Activated CD4-positive, CD25-positive, alpha-beta regulatory T cell treated with anti-CD3 and anti-CD28 coated beads, Interleukin-2, amount 50 U/mL, for 16 hours (primary cell): Measurements from ENCODE around the gene LHX6.

Experiments used
- DNase-seq: peaks from one replicate; pipeline ENCODE4 v3.0.0-alpha.2; 2020; ENCODE audit warnings: low read depth, low spot score

LHX6 gene

DNA sequence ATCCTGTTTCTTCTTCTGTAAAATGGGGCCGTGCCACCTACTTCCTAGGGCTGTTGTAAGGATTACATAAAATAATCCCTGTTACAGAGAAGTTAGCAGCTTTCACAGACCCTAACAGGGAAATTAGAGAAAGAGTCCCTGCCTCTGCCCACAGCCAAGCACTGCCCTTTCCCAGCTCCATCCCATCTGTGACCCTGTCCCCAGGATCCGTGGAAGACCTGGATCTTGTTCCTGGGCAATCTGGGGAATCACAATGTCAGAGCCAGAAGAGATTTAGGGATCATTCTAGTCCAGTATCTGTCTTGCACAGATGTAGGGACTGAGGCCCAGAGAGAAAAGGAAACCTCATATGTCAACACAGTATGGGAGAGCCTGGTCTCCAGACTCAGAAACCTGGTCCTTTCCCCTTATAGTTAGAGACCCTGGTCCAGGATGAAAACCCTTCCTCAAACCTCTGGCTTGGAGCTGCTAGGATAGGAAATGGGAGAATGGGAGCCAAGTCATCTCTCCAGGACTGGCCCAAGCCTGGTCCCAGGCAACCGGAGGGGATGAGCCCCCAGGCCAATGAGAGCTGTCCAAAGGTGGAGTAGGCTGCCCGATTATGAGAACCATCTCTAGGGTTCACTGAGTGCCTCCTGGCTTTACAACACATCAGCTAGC is 12.5 kb downstream of the LHX6 start:
- DNase-seq: no peak

- no peak for DNase-seq
Measured at GRCh38 chr9:122215663-122216062, 13.1 kb downstream of the LHX6 start.

- DNase-seq: no peak
Measured at GRCh38 chr9:122214507-122214906, 14.2 kb downstream of the LHX6 start.

GRCh38 chr9:122213589-122214413 is 15.0 kb downstream of the LHX6 start:
- no peak for DNase-seq

- DNase-seq: no peak
Measured at GRCh38 chr9:122213102-122213588, 15.6 kb downstream of the LHX6 start.

DNA sequence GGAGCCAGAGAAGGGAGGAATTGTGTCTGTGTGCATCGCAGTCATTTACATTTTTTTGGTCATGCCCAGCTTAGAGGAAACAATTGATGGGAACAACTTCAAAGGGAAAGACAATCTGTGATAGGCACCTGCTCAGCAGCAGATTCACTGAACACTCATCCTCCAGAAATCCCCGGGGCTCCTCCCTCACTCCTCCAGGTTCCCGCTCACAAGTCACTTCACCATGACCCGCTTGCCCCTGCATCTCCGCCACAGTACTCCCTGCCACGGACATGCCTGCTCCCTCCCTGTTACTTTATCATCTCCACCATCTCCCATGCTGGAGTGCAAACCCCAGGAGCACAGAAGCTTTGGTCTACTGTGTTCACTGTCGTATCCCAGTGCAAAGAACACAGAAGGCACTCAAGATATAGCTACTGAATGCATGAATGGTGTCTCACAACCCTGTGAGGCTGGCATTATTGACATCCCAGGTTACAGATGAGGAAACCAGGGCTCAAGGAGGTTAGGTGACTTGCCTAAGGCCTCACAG is 16.2 kb downstream of the LHX6 start:
- no peak for DNase-seq

DNA sequence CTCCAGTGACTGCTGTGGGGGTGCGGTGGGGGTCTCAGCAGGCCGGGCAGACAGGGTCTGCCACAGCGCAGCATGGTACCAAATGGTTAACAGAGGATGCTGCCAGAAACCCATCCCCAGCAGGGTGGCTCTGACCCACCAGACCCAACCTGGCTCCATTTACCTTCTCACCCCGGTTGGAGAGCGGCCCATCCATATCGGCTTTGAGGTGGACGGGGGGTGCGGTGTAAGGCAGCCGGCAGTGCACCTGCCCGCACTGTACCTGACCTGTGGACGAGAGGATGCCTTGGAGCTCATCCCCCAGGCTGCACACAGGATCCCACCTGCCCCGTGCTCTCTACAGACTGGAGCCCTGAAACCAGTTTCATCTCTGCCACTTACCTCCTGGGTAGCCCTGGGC is 19.3 kb downstream of the LHX6 start:
- no peak for DNase-seq

DNA sequence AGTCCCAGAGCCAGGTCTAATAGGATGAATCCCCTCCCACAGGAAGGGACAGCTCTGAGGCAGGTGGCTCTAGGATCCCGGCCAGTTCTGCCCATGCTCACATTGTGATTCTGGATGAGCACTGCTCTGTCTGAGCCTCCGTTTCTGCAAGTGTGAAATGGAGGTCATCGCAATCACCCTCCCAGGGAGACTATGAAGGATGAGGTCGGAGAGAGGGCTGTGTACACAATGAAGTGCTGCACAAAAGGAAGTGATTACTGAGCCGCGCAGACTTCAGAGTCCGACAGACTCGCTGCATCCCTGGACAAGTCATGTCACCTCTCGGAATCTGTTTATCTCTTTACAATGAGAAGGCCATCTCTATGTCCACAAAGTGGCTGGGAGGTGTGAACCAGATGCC is 21.7 kb downstream of the LHX6 start:
- no peak for DNase-seq

DNA sequence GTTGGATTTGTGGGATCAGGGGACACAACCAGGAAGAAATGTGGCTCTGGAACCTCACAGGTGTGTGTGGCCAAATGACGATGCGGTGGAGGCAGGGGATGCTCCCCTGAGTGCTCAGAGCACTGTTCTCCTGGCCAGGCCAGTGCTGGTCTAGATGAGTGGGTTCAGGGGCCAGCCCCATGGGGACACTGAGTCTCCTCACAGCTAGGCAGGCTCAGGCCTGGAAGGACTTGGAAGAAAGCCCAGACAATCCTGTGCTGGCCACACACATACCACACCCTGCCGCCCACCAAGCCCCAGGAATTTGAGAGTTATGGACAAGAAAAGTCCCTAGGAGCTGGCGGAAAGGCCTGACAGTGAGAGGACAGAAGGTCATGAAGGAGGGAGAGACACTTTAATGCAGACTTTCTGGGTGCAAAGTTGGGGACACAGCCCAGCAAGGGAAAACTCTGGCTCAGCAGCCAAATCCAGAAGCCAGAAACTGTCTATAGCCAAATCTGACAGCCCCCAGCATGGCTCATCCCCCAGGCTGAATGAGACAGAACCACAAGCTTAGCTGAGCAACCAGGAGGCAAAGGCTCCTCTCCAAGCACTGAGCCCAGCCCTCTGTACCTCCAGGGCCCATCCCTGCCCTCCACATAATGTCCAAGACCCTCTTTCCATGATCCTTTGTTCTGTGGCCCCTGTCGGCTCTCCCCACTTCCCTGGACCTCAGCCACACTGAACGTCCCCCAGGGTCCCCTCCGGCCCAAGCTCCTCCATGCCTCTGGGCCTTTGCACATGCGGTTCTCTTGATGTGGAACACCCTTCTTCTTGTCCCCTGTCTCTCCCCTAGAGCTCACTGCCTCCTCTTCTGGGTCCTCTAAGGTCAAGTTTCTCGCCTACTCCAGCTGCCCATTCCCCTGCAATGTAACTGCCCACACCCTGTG is 22.4 kb downstream of the LHX6 start:
- DNase-seq: no peak

DNA sequence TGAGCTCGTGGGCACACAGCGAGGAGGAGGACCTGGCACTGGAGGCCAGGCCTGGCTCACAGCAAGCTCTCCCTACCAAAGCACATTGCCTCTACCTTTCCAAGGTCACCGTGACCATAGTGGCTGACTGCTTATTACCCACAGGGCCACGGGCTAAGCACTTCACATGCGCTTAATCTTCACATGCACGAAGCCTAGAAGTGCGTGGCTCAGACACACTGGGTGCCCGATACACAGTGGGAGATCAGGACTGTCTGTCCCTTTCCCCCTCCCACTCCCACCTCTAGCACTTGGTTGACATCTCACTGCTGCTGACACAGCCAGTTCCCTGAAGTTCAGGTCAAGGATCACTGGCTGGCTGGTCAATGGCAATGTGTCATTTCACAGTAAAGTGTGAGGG is 23.6 kb downstream of the LHX6 start:
- DNase-seq: no peak

DNA sequence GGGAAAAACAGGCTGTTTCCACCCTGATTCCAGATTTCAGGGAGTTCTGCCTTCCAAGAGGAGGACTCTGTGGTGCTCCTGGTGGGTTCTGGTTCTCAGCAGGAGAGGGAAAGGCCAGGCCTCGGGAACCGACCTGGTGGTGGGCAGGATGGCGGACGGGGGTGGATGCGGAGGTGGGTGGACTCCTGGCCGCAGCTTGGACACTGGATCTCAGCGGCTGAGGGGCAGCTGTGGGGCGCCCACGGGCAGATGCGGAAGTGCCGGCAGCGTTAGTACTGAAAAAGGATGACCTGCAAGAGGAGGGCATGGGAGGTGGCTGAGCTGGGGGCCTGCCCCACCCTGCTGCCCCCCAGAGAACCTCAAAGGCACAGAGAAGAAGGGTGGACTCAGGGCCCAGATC is 24.3 kb downstream of the LHX6 start:
- no peak for DNase-seq

GRCh38 chr9:122204055-122204454 is 24.7 kb downstream of the LHX6 start:
- DNase-seq: no peak

DNA sequence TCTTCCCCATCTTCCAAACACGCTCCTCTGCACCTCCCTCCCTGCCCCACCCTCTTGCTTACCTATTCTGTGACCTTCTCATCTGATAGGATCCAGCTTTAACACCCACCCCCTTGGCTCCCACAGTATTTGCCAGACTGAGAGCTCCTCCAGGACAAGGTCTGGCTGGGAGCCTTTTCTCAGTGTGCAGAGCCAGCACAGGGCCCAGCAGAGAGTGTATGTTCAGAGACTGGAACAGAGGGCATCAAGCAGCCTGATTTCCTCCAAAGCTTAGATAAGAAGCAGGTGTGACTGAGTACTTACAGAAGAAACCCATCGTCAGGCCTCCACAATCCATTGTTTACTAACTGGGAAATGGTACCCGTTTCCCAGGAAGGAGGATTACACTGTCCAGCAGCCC is 26.6 kb downstream of the LHX6 start:
- no peak for DNase-seq

- DNase-seq: no peak
Measured at GRCh38 chr9:122201641-122202040, 27.1 kb downstream of the LHX6 start.

GRCh38 chr9:122200960-122201595 is 27.7 kb downstream of the LHX6 start:
- no peak for DNase-seq

DNA sequence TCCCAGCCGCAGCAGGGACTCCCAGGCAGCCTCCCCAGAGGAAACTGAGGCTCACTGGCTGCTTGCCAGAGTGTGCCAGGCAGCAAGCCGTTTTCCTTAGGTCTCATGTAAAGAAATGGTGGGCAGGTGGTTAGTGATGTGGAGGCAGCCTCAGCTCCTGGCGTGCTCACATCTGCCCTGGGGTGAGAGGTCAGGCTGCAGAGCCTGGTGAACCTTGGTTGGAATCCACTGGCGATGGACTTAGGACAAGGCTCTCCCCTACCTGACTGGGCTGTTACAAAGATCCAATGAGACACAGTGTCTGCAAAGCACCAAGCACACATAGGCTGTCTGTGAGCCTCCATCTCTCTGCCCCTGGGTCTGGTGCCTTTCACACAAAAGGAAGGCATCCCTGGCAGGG is 30.9 kb downstream of the LHX6 start:
- no peak for DNase-seq

- no peak for DNase-seq
Measured at GRCh38 chr9:122197426-122197825, 31.3 kb downstream of the LHX6 start.

GRCh38 chr9:122195875-122196274 is 32.9 kb downstream of the LHX6 start:
- DNase-seq: no peak

GRCh38 chr9:122193651-122194050 is 35.1 kb downstream of the LHX6 start:
- DNase-seq: no peak

DNA sequence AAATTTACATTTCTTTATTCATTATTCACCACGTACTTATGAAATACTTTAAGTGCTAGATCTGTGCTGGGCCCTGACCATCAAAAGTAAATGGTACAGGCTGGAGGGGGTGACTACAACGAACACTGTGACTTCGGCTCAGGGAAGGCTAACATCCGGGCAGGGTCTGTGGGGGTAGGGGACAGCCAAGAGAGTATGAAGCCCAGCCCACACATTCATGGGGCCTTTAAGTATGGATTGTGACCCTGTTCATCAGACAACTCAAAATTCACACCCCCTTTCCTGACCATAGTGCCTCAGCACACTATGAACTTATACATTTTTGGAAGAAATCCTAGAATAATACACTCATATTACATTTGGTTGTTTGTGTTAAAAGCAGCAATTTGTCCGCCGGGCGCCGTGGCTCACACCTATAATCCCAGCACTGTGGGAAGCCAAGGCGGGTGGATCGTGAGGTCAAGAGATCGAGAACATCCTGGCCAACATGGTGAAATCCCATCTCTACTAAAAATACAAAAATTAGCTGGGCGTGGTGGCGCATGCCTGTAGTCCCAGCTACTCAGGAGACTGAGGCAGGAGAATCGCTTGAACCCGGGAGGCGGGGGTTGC is 35.7 kb downstream of the LHX6 start:
- no peak for DNase-seq
